Activated naive CD8-positive, alpha-beta T cell treated with anti-CD3 and anti-CD28 coated beads, Interleukin-2, amount 50 U/mL, for 24 hours (primary cell): ENCODE measurements around the gene NTSR1.

Experiments
- ATAC-seq: fragments of 150-1000 bp; cut with Tn5 transposase; one replicate; pipeline ENCODE4 v1.10.0; 2021
- DNase-seq: peaks from one replicate; pipeline ENCODE4 v3.0.0; 2021
- H3K27ac Mint-ChIP-seq: one replicate; pipeline ENCODE4 v1.8.0; 2021; ENCODE audit warnings: mild to moderate bottlenecking, mixed read lengths
- H3K27me3 Mint-ChIP-seq: one replicate; pipeline ENCODE4 v1.8.0; 2021; ENCODE audit warnings: mixed read lengths
- H3K36me3 Mint-ChIP-seq: one replicate; pipeline ENCODE4 v1.8.0; 2021; ENCODE audit warnings: low read depth, mixed read lengths
- H3K4me1 Mint-ChIP-seq: one replicate; pipeline ENCODE4 v1.8.0; 2021; ENCODE audit warnings: mixed read lengths
- H3K4me3 Mint-ChIP-seq: one replicate; pipeline ENCODE4 v1.8.0; 2021; ENCODE audit warnings: mild to moderate bottlenecking, moderate library complexity, mixed read lengths
- H3K9me3 Mint-ChIP-seq: one replicate; pipeline ENCODE4 v1.8.0; 2021; ENCODE audit warnings: mixed read lengths

The NTSR1 gene

GRCh38 chr20:62793757-62794006, 85.0 kb downstream of the NTSR1 start:
- Mint-ChIP-seq H3K4me1 (peaks cover 45% of the 10 kb centered on the region), H3K9me3 (no peaks in the 10 kb centered on the region), H3K4me3 (peak overlapping the region; percentile 56)

GRCh38 chr20:62794007-62794724, 85.5 kb downstream of the NTSR1 start:
- H3K4me3 Mint-ChIP-seq: peak overlapping the region; percentile 80

More at GRCh38 chr20:62793757-62794006, 85.0 kb downstream of the NTSR1 start:
- Mint-ChIP-seq H3K27ac (peak overlapping the region; percentile 42), H3K36me3 (peaks cover 6% of the 10 kb centered on the region), H3K27me3 (no peaks in the 10 kb centered on the region)
- DNase-seq (no peak), ATAC-seq (no peak)

GRCh38 chr20:62795023-62795761, 86.6 kb downstream of the NTSR1 start:
- Mint-ChIP-seq H3K4me1 (peaks cover 48% of the 10 kb centered on the region), H3K9me3 (no peaks in the 10 kb centered on the region), H3K36me3 (peaks cover 14% of the 10 kb centered on the region), H3K27me3 (no peaks in the 10 kb centered on the region), H3K27ac (peak overlapping the region; percentile 85), H3K4me3 (peak overlapping the region; percentile 80)
- ATAC-seq: peak; percentile 9
- peak; percentile 79 for DNase-seq

More at GRCh38 chr20:62794007-62794724, 85.5 kb downstream of the NTSR1 start:
- DNase-seq (peak; percentile 99), ATAC-seq (peak; percentile 75)
- H3K27me3 Mint-ChIP-seq: no peaks in the 10 kb centered on the region
- peaks cover 9% of the 10 kb centered on the region for H3K36me3 Mint-ChIP-seq
- H3K9me3 Mint-ChIP-seq: no peaks in the 10 kb centered on the region
- H3K4me1 Mint-ChIP-seq: peaks cover 48% of the 10 kb centered on the region
- H3K27ac Mint-ChIP-seq: peak overlapping the region; percentile 85

GRCh38 chr20:62796699-62797491, 88.3 kb downstream of the NTSR1 start:
- H3K27me3 Mint-ChIP-seq: no peaks in the 10 kb centered on the region
- H3K4me1 Mint-ChIP-seq: peaks cover 39% of the 10 kb centered on the region
- H3K36me3 Mint-ChIP-seq: peaks cover 15% of the 10 kb centered on the region
- no peaks in the 10 kb centered on the region for H3K9me3 Mint-ChIP-seq
- DNase-seq (no peak), ATAC-seq (no peak)
- peak overlapping the region; percentile 77 for H3K27ac Mint-ChIP-seq
- peak overlapping the region; percentile 77 for H3K4me3 Mint-ChIP-seq

- H3K4me3 Mint-ChIP-seq: peak overlapping the region; percentile 77
- ATAC-seq: no peak
- H3K27me3 Mint-ChIP-seq: no peaks in the 10 kb centered on the region
- DNase-seq: no peak
- H3K36me3 Mint-ChIP-seq: peaks cover 15% of the 10 kb centered on the region
- peaks cover 34% of the 10 kb centered on the region for H3K4me1 Mint-ChIP-seq
- H3K9me3 Mint-ChIP-seq: no peaks in the 10 kb centered on the region
- peak overlapping the region; percentile 39 for H3K27ac Mint-ChIP-seq
Observed at GRCh38 chr20:62797671-62798532, 89.3 kb downstream of the NTSR1 start.

- peaks cover 15% of the 10 kb centered on the region for H3K36me3 Mint-ChIP-seq
- no peak overlapping the region for H3K4me3 Mint-ChIP-seq
Observed at GRCh38 chr20:62799036-62799435, 90.4 kb downstream of the NTSR1 start.

GRCh38 chr20:62799459-62799858, 90.8 kb downstream of the NTSR1 start:
- Mint-ChIP-seq H3K9me3 (no peaks in the 10 kb centered on the region), H3K36me3 (peaks cover 15% of the 10 kb centered on the region), H3K27ac (no peak overlapping the region), H3K4me3 (no peak overlapping the region), H3K27me3 (no peaks in the 10 kb centered on the region), H3K4me1 (peaks cover 31% of the 10 kb centered on the region)
- DNase-seq: no peak
- ATAC-seq: no peak

More at GRCh38 chr20:62799036-62799435, 90.4 kb downstream of the NTSR1 start:
- no peaks in the 10 kb centered on the region for H3K9me3 Mint-ChIP-seq
- ATAC-seq (no peak), DNase-seq (no peak)
- peaks cover 28% of the 10 kb centered on the region for H3K4me1 Mint-ChIP-seq
- H3K27ac Mint-ChIP-seq: no peak overlapping the region
- no peaks in the 10 kb centered on the region for H3K27me3 Mint-ChIP-seq

GRCh38 chr20:62799873-62800272, 91.2 kb downstream of the NTSR1 start:
- DNase-seq (no peak), ATAC-seq (no peak)
- Mint-ChIP-seq H3K4me3 (no peak overlapping the region), H3K27me3 (no peaks in the 10 kb centered on the region), H3K36me3 (peaks cover 15% of the 10 kb centered on the region), H3K9me3 (no peaks in the 10 kb centered on the region), H3K27ac (no peak overlapping the region), H3K4me1 (peaks cover 28% of the 10 kb centered on the region)

GRCh38 chr20:62800314-62801259, 92.0 kb downstream of the NTSR1 start:
- Mint-ChIP-seq H3K9me3 (no peaks in the 10 kb centered on the region), H3K4me1 (peaks cover 25% of the 10 kb centered on the region), H3K36me3 (peaks cover 15% of the 10 kb centered on the region), H3K4me3 (no peak overlapping the region), H3K27me3 (no peaks in the 10 kb centered on the region), H3K27ac (no peak overlapping the region)
- DNase-seq: no peak
- no peak for ATAC-seq

- no peaks in the 10 kb centered on the region for H3K27me3 Mint-ChIP-seq
- no peaks in the 10 kb centered on the region for H3K9me3 Mint-ChIP-seq
- peaks cover 28% of the 10 kb centered on the region for H3K4me1 Mint-ChIP-seq
- DNase-seq (no peak), ATAC-seq (no peak)
- H3K27ac Mint-ChIP-seq: no peak overlapping the region
- H3K4me3 Mint-ChIP-seq: no peak overlapping the region
- peaks cover 15% of the 10 kb centered on the region for H3K36me3 Mint-ChIP-seq
Observed at GRCh38 chr20:62801284-62802010, 92.8 kb downstream of the NTSR1 start.

GRCh38 chr20:62802026-62802712, 93.5 kb downstream of the NTSR1 start:
- no peak overlapping the region for H3K27ac Mint-ChIP-seq
- no peaks in the 10 kb centered on the region for H3K27me3 Mint-ChIP-seq
- DNase-seq: no peak
- no peak overlapping the region for H3K4me3 Mint-ChIP-seq
- peaks cover 31% of the 10 kb centered on the region for H3K4me1 Mint-ChIP-seq
- H3K36me3 Mint-ChIP-seq: peaks cover 15% of the 10 kb centered on the region
- H3K9me3 Mint-ChIP-seq: no peaks in the 10 kb centered on the region
- no peak for ATAC-seq

GRCh38 chr20:62804021-62804626, 95.5 kb downstream of the NTSR1 start:
- no peaks in the 10 kb centered on the region for H3K27me3 Mint-ChIP-seq
- H3K9me3 Mint-ChIP-seq: no peaks in the 10 kb centered on the region
- peaks cover 13% of the 10 kb centered on the region for H3K36me3 Mint-ChIP-seq
- H3K4me1 Mint-ChIP-seq: peaks cover 24% of the 10 kb centered on the region
- H3K4me3 Mint-ChIP-seq: peak overlapping the region; percentile 86
- DNase-seq (no peak), ATAC-seq (peak; percentile 12)
- peak overlapping the region; percentile 95 for H3K27ac Mint-ChIP-seq
